NT2/D1 (cell line): ENCODE data around the gene PSMD8.

ENCODE experiments used
- SUZ12 ChIP-seq: IDR thresholded peaks from 2 replicates; pipeline ENCODE4 v1.6.1; 2011; ENCODE audit not compliant: insufficient read length, insufficient read depth; ENCODE audit errors: extremely low read depth
- ZNF274 ChIP-seq: IDR thresholded peaks from 2 replicates; pipeline ENCODE4 v1.6.1; 2011; ENCODE audit warnings: mild to moderate bottlenecking, low read depth, low read length

GRCh38 chr19:38375098-38375493 lies 725 bp downstream of the PSMD8 start:
- TF ChIP-seq SUZ12: no peak
- TF ChIP-seq ZNF274: no peak
